Large intestine (tissue), 12 donors: ENCODE measurements around the gene ILK. TPM values are rescaled to one million over a fixed set of nuclear protein-coding genes. Genes with fewer than 3 reads are reported as not detected.

ENCODE experiments used
- DNase-seq, 2 donors: peaks; one replicate each; pipeline versions ENCODE4 v3.0.0 to v3.0.0-alpha.2; 2013
- H3K27ac ChIP-seq: one replicate; pipeline ENCODE4 v1.5.1; 2013; ENCODE audit warnings: low read length
- H3K27me3 ChIP-seq: 2 replicates; pipeline ENCODE4 v1.6.1; 2013; ENCODE audit warnings: low read length; ENCODE audit not compliant: control insufficient read depth, insufficient read depth
- H3K36me3 ChIP-seq: 2 replicates; pipeline ENCODE4 v1.6.1; 2013; ENCODE audit warnings: low read length; ENCODE audit not compliant: control insufficient read depth, insufficient read depth
- H3K4me1 ChIP-seq: one replicate; pipeline ENCODE4 v1.6.1; 2013; ENCODE audit warnings: low read length; ENCODE audit not compliant: control insufficient read depth, insufficient read depth
- H3K4me3 ChIP-seq: one replicate; pipeline ENCODE4 v1.5.1; 2013; ENCODE audit warnings: low read length
- H3K9me3 ChIP-seq: one replicate; pipeline ENCODE4 v1.6.1; 2013; ENCODE audit warnings: mild to moderate bottlenecking, low read depth, low read length, moderate library complexity; ENCODE audit not compliant: control insufficient read depth
- WGBS: methylation state at CpG from one replicate; pipeline ENCODE4 v1.1.5; 2013; ENCODE audit warnings: low lambda C conversion rate; ENCODE audit not compliant: insufficient coverage; 5-methylcytosine and 5-hydroxymethylcytosine counted together
- long read RNA-seq, 11 donors: transcript quantifications; one replicate each; lab custom pipeline, GENCODE V29; 2026
- polyA plus RNA-seq: library from polyadenylated mRNA; unstranded; fragments of 120-200 nt; gene quantifications from one replicate; pipeline ENCODE4 v1.2.1, GENCODE V29; 2013

ILK gene
- 133 TPM for polyA plus RNA-seq
- long read RNA-seq, donor 1, transcript ILK-203 (13 exons, 1,692 nt): major isoform, 15 of 23 reads
- long read RNA-seq, donor 1, transcript ILK-201 (13 exons, 1,802 nt): minor isoform, 5 of 23 reads
- long read RNA-seq, donor 1, partial matches to known transcripts: 0 of 23 reads
- long read RNA-seq, donor 1, other reads (novel, unspliced or antisense): 0 of 23 reads
- long read RNA-seq, donor 2, transcript ILK-203 (13 exons, 1,692 nt): major isoform, 23 of 483 reads
- long read RNA-seq, donor 2, transcript ILK-201 (13 exons, 1,802 nt): minor isoform, 8 of 483 reads
- long read RNA-seq, donor 2, transcript ILK-202 (12 exons, 2,074 nt): minor isoform, 12 of 483 reads
- long read RNA-seq, donor 2, partial matches to known transcripts: 419 of 483 reads
- long read RNA-seq, donor 2, other reads (novel, unspliced or antisense): 19 of 483 reads
- long read RNA-seq, donor 3: 0 reads
- long read RNA-seq, donor 4, partial matches to known transcripts: 0 of 1 reads
- long read RNA-seq, donor 4, other reads (novel, unspliced or antisense): 0 of 1 reads
- long read RNA-seq, donor 5, transcript ILK-202 (12 exons, 2,074 nt): minor isoform, 5 of 51 reads
- long read RNA-seq, donor 5, transcript ILK-201 (13 exons, 1,802 nt): minor isoform, 7 of 51 reads
- long read RNA-seq, donor 5, transcript ILK-203 (13 exons, 1,692 nt): major isoform, 32 of 51 reads
- long read RNA-seq, donor 5, partial matches to known transcripts: 5 of 51 reads
- long read RNA-seq, donor 5, other reads (novel, unspliced or antisense): 0 of 51 reads
- long read RNA-seq, donor 6, transcript ILK-201 (13 exons, 1,802 nt): minor isoform, 10 of 294 reads
- long read RNA-seq, donor 6, transcript ILK-203 (13 exons, 1,692 nt): major isoform, 25 of 294 reads
- long read RNA-seq, donor 6, partial matches to known transcripts: 94 of 294 reads
- long read RNA-seq, donor 6, other reads (novel, unspliced or antisense): 161 of 294 reads
- long read RNA-seq, donor 7, transcript ILK-203 (13 exons, 1,692 nt): major isoform, 26 of 39 reads
- long read RNA-seq, donor 7, partial matches to known transcripts: 5 of 39 reads
- long read RNA-seq, donor 7, other reads (novel, unspliced or antisense): 0 of 39 reads
- long read RNA-seq, donor 8, transcript ILK-202 (12 exons, 2,074 nt): minor isoform, 6 of 311 reads
- long read RNA-seq, donor 8, transcript ILK-201 (13 exons, 1,802 nt): minor isoform, 11 of 311 reads
- long read RNA-seq, donor 8, transcript ILK-203 (13 exons, 1,692 nt): major isoform, 52 of 311 reads
- long read RNA-seq, donor 8, partial matches to known transcripts: 88 of 311 reads
- long read RNA-seq, donor 8, other reads (novel, unspliced or antisense): 152 of 311 reads
- long read RNA-seq, donor 9, transcript ILK-202 (12 exons, 2,074 nt): minor isoform, 5 of 221 reads
- long read RNA-seq, donor 9, transcript ILK-201 (13 exons, 1,802 nt): minor isoform, 10 of 221 reads
- long read RNA-seq, donor 9, transcript ILK-203 (13 exons, 1,692 nt): major isoform, 32 of 221 reads
- long read RNA-seq, donor 9, partial matches to known transcripts: 61 of 221 reads
- long read RNA-seq, donor 9, other reads (novel, unspliced or antisense): 110 of 221 reads
- long read RNA-seq, donor 10, transcript ILK-201 (13 exons, 1,802 nt): minor isoform, 7 of 64 reads
- long read RNA-seq, donor 10, transcript ILK-202 (12 exons, 2,074 nt): minor isoform, 12 of 64 reads
- long read RNA-seq, donor 10, transcript ILK-203 (13 exons, 1,692 nt): major isoform, 38 of 64 reads
- long read RNA-seq, donor 10, partial matches to known transcripts: 0 of 64 reads
- long read RNA-seq, donor 10, other reads (novel, unspliced or antisense): 6 of 64 reads
- long read RNA-seq, donor 11, transcript ILK-202 (12 exons, 2,074 nt): minor isoform, 8 of 60 reads
- long read RNA-seq, donor 11, transcript ILK-203 (13 exons, 1,692 nt): major isoform, 31 of 60 reads
- long read RNA-seq, donor 11, transcript ILK-201 (13 exons, 1,802 nt): minor isoform, 5 of 60 reads
- long read RNA-seq, donor 11, partial matches to known transcripts: 13 of 60 reads
- long read RNA-seq, donor 11, other reads (novel, unspliced or antisense): 0 of 60 reads

GRCh38 chr11:6603287-6604080 is at the start of gene ILK, which contains the start of gene RRP8:
TSS of gene ILK (plus strand) at chr11:6603774. CDS start at chr11:6604272, 498 bp downstream.
TSS of gene RRP8 (minus strand) at chr11:6603616. CDS start at chr11:6603502, 114 bp downstream.
- Histone ChIP-seq H3K27ac (peak within 1 kb of the TSS; percentile 97), H3K27me3 (no peaks in the 10 kb centered on the region), H3K9me3 (no peaks in the 10 kb centered on the region), H3K4me3 (peak within 1 kb of the TSS; percentile 96), H3K36me3 (peaks cover 43% of the 10 kb centered on the region), H3K4me1 (peaks cover 59% of the 10 kb centered on the region)
- WGBS: no CpG with 5 or more reads among the region's 72 CpGs
- peak; percentile 87 to 96 for DNase-seq

- H3K9me3 ChIP-seq: no peaks in the 10 kb centered on the region
- no peak for DNase-seq
- WGBS: 94% methylated on average over 2 of the region's 5 CpGs
Measured at GRCh38 chr11:6554828-6555706, 48.5 kb upstream of the ILK start.

GRCh38 chr11:6556139-6556949 is 47.2 kb upstream of the ILK start:
- no peak for DNase-seq
- 87% methylated on average over 3 of the region's 11 CpGs for WGBS
- H3K9me3 ChIP-seq: no peaks in the 10 kb centered on the region
- H3K27me3 ChIP-seq: no peaks in the 10 kb centered on the region
- H3K4me3 ChIP-seq: no peak overlapping the region
- no peaks in the 10 kb centered on the region for H3K36me3 ChIP-seq
- no peaks in the 10 kb centered on the region for H3K4me1 ChIP-seq
- H3K27ac ChIP-seq: no peak overlapping the region

More at GRCh38 chr11:6554828-6555706, 48.5 kb upstream of the ILK start:
- no peaks in the 10 kb centered on the region for H3K36me3 ChIP-seq
- no peaks in the 10 kb centered on the region for H3K4me1 ChIP-seq
- no peak overlapping the region for H3K4me3 ChIP-seq
- H3K27me3 ChIP-seq: no peaks in the 10 kb centered on the region
- no peak overlapping the region for H3K27ac ChIP-seq

- Histone ChIP-seq H3K4me1 (no peaks in the 10 kb centered on the region), H3K27ac (no peak overlapping the region), H3K27me3 (no peaks in the 10 kb centered on the region), H3K4me3 (no peak overlapping the region), H3K9me3 (no peaks in the 10 kb centered on the region), H3K36me3 (no peaks in the 10 kb centered on the region)
- no peak for DNase-seq
- no CpG with 5 or more reads among the region's 11 CpGs for WGBS
Measured at GRCh38 chr11:6557063-6557462, 46.5 kb upstream of the ILK start.

GRCh38 chr11:6557761-6558674 is 45.6 kb upstream of the ILK start:
- no CpG with 5 or more reads among the region's 14 CpGs for WGBS

GRCh38 chr11:6559369-6559768 is 44.2 kb upstream of the ILK start:
- WGBS: no CpG with 5 or more reads among the region's 1 CpG

More at GRCh38 chr11:6557761-6558674, 45.6 kb upstream of the ILK start:
- H3K27ac ChIP-seq: no peak overlapping the region
- no peak overlapping the region for H3K4me3 ChIP-seq
- H3K9me3 ChIP-seq: no peaks in the 10 kb centered on the region
- H3K36me3 ChIP-seq: no peaks in the 10 kb centered on the region
- H3K27me3 ChIP-seq: no peaks in the 10 kb centered on the region
- H3K4me1 ChIP-seq: no peaks in the 10 kb centered on the region
- DNase-seq: no peak

GRCh38 chr11:6561288-6561687 is 42.3 kb upstream of the ILK start:
- WGBS: no CpG with 5 or more reads among the region's 3 CpGs

More at GRCh38 chr11:6559369-6559768, 44.2 kb upstream of the ILK start:
- H3K36me3 ChIP-seq: peaks cover 3% of the 10 kb centered on the region
- no peaks in the 10 kb centered on the region for H3K9me3 ChIP-seq
- no peaks in the 10 kb centered on the region for H3K4me1 ChIP-seq
- H3K27me3 ChIP-seq: no peaks in the 10 kb centered on the region
- H3K27ac ChIP-seq: no peak overlapping the region
- H3K4me3 ChIP-seq: no peak overlapping the region
- DNase-seq: no peak

More at GRCh38 chr11:6561288-6561687, 42.3 kb upstream of the ILK start:
- DNase-seq: no peak
- Histone ChIP-seq H3K4me1 (no peaks in the 10 kb centered on the region), H3K4me3 (no peak overlapping the region), H3K9me3 (no peaks in the 10 kb centered on the region), H3K27ac (no peak overlapping the region), H3K36me3 (peaks cover 3% of the 10 kb centered on the region), H3K27me3 (no peaks in the 10 kb centered on the region)
